ENCODE measurements around the gene RANBP17.
"Not testable (repeated sequence)": the region's sequence is repeated elsewhere in the genome, so short reads cannot be mapped to it uniquely, and the experiment has no call there.

Gene RANBP17

DNA sequence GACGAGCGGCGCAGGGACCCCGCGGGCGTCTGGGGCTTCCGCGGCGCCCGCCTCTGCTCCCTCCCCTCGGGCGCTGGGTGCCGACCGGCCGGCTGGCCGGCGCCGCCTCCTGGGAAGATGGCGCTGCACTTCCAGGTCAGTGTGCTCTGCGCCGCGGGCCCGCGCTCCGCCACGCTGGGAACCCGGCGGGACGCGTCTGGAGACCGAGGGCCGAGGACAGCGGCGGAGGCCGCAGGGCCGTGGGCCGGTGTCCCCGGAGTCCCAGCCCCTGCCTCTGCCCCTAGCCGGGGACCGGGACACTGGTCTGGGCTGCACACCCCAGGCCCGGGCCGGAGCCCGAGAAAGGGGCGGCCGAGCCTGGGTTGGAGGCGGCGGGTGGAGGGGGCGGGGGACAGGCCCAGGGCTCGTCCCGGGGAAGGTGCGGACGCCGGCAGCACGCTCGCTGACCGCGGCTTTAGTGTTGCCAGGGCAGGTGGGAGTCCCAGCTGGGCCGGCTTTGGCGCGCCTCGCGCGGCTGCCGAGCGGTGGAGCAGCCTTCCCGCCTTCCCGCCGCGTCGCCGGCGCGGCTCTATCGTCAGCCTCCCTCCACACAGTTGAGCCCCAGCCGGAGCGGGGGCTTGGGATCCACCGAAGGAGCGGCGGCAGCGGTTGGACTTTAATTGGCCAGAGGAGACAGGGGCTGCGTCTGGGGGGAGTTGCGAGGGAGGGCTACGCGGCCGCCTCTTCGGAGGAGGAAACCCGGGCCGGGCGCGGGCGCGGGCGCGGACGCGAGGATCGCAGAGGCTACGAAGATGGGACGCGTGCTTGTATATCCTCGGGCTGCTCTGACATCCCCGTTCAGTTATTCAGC is at the start of gene RANBP17:
RANBP17 (plus strand) TSS at position 102 of the 850 bp plus-strand sequence.
- DNase-seq (ENCODE audit: low read depth), result peak; percentile 65

DNA sequence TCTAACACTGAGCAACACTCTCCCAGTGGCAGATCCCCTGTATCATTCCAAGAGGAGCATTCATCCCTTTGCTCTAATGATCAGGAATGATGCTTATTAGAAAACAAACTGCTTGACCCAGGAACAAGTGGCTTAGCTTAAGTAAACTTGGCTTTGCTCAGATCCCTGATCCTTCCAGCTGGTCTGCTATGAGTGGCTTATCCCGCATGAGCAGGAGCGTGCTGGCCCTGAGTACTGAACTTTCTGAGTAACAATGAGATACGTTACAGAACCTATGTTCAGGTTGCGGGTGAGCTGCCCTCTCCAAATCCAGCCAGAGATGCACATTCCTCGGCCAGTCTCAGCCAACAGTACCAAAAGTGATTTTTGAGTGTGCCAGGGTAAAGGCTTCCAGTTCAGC is 48.6 kb upstream of the RANBP17 start:
- no peak for DNase-seq (ENCODE audit: low read depth)

DNA sequence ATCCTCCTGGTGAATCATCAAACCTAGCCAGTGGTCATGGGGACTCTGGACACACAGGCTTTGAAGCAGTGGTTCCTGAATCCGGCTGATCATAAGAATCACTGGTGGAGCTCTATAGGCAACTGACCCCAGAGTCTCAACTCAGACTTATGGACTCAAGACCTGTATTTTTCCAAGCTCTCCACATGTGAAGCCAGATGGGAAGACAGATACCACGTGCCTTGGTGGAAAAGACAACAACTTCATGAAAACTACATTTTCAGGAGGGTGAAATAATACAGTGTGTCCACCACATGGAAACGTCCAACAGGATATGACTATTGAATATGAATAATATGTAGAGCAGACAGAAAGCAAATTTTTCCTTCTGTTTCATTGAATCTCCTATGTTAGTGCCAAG is 44.6 kb upstream of the RANBP17 start:
- no peak for DNase-seq (ENCODE audit: low read depth)

DNA sequence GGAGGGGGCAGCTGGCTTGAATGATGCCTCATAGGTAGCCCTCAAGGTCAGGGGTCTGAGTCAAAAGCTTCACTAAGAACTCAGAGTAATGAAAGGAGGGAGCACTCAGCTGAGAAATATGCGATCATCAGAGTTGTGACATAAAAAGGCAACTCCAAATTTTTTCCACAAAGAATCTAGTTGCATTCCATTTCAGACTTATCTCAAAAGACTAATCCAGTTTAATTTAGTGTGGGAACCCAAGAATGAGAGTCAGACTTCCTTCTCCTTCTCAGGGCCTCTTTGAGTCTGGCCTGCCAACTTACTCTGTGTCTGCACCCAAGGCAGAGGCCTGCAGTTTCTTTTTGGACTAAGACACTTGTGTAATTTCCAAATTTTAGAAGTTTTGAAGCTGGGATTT is 43.6 kb upstream of the RANBP17 start:
- DNase-seq (ENCODE audit: low read depth), result no peak

DNA sequence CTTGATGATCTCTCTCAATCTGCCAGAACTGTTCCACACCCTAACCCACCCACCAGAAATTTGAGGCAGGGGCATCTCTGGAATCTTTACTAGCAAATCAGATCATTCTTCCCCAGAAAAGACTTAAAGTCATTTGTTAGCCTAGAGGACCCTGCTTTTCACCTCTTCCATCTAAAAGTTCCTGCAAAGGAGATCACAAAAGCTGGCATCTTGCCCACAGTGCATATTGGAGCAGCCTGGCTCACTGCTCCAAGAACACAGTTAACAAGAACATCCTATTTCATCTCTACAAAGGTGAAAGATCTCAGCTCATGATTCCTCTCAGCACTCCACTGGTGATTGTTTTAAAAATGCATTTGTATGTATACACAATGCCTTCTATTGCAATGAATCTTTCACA is 42.0 kb upstream of the RANBP17 start:
- DNase-seq (ENCODE audit: low read depth), result no peak

DNA sequence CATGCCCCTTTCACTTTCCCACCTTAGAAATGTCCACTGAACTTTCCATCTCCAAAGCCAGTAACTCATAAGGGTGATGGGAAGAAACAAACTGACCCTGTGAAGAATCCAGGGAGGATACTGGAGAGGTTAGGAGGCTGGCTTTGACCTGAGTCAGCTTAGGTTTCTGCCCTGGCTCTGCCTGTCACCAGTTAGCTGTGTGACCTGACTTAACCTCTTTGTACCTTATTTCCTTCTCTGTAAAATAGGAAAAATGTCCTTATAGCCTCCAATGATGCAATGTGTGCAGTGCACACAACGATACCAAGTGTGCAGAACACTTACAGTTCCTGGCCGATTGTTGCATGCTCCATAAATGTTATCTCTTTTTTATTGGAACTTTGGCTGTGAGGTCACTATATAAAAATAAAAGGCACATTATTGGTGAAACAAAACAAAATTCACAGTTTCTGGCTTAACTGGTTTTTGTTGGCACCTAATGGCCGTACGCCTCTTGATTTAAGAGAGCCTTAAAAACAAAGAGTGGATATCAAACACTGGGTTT is 40.5 kb upstream of the RANBP17 start:
- no peak for DNase-seq (ENCODE audit: low read depth)

DNA sequence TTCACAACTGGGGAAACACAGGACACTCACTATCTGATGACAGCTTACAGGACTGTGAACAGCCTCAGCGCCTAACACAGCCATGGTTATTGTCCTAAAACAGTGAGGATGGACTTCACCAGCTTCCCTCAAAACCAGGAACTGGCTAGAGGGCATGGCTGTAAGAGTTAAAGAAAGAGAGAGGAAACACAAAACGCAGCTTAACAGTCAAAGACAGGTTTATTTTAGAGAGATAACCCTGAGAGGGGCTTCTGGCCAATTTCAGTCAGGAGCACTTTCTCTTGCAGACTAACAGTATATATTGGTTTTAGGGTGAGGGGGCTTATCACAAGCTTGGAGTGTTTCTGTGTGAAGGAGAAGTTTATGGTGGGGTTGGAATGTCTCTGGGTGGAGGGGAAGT is 35.7 kb upstream of the RANBP17 start:
- no peak for DNase-seq (ENCODE audit: low read depth)

DNA sequence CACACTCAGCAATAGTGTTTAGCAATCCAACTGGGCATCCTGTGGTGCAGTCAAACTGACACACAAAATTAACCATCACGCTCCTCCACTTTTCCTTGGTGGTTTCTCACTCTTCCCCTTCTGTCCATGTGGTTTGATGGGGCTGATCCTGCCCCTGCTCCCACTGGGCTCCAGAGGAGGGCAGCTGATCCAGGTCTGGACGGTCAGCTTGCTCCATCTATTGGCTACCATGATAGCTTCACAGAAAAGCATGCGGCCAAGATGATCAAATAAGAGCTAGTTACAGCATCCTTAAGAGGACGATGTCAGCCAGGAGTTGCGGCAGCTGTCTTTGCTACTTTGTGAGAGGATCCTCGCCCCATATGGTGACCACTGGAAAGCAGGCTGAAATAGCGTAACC is 29.6 kb upstream of the RANBP17 start:
- DNase-seq (ENCODE audit: low read depth), result no peak

DNA sequence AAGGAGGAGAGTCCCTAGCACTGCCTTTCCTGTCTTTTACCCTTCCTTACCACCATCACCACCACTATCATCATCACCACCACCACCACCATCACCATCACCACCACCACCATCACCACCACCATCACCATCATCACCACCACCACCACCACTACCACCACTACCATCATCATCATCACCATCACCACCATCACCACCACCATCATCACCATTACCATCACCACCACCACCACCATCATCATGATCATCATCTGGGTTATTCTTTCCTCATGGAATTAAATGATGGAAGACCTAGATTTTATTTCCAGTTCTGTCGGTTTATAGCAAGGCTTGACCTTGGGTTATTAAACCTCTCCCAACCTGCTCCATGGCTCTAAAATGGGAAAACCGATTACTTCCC is 27.8 kb upstream of the RANBP17 start:
- DNase-seq (ENCODE audit: low read depth), result not testable (repeated sequence)

DNA sequence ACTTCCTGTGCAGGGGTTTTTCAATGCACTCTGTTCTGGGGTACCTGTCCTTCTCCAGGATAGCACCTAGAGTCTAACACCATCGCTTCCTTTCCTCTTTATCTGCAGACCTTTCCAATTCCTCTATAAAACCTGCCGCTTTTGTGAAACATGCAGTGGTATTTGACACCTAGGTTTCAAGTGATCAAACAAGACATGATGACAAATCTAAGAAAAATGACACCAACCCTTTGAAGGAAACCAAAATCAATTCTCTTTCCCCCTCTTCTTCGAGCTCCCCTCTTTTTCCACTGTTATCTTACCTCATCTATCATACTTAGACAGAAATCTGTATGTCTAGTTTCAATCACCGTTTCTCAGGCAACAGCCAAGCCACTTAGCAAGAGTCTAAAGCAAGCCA is 25.6 kb upstream of the RANBP17 start:
- DNase-seq (ENCODE audit: low read depth), result no peak

DNA sequence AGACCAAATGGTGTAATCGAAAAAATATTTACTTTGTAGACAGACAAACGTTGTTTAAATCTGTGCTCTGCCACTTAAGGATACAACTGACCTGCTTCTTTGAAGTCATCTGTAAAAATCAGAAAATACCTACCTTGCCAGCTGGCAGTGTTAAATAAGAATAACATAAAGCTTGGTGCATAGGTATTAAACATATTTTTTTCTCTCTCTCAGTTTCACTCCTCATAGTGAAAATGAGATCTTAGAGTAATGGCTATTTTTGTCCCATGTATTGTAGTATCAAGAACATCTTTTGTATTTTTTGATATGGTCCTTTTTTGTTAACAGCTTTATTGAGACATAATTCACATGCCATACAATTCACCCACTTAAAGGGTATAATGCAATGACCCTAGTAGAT is 17.9 kb upstream of the RANBP17 start:
- DNase-seq (ENCODE audit: low read depth), result no peak

DNA sequence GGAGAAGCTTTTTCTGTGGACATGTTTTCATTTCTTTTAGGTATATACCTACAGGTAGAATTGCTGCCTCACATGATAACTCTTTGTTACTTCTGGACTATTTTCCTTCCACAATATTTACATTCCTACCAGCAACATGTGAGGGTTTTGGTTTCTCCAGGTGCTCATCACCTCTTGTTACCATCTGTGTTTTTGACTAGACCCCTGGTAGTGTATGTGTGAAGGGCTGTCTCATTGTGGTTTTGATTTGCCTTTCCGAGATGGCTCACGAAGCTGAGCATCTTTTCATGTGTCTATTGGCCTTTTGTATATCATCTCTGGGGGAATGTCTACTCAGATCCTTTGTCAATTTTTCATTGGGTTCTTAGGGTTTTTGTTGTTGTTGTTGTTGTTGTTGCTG is 17.2 kb upstream of the RANBP17 start:
- DNase-seq (ENCODE audit: low read depth), result no peak

DNA sequence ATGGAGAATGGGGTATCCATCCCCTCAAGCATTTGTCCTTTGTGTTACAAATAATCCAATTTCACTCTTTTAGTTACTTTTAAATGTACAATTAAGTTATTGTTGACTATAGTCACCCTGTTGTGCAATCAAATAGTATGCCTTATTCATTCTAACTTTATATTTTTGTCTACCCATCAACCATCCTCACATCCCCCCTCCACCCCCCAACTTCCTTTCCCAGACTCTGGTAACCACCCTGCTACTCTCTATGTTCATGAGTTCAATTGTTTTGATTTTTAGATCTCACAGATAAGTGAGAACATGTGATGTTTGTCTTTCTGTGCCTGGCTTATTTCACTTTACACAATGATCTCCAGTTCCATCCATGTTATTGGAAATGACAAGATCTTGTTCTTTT is 15.4 kb upstream of the RANBP17 start:
- no peak for DNase-seq (ENCODE audit: low read depth)

DNA sequence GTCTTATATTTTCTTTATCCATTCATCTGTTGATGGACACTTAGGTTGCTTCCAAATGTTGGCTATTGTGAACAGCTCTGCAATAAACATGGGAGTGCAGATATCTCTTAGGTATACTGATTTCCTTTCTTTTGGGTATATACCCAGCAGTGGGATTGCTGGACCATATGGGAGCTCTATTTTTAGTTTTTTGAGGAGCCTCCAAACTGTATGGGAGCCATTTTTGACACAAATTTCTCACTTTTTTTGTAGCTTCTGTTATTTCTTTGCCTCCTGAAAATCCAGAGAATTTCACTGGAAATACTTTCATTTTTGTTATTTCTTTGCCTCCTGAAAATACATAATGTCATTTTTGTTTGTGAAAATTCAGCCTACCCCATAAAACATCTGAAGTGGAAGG is 15.0 kb upstream of the RANBP17 start:
- no peak for DNase-seq (ENCODE audit: low read depth)

DNA sequence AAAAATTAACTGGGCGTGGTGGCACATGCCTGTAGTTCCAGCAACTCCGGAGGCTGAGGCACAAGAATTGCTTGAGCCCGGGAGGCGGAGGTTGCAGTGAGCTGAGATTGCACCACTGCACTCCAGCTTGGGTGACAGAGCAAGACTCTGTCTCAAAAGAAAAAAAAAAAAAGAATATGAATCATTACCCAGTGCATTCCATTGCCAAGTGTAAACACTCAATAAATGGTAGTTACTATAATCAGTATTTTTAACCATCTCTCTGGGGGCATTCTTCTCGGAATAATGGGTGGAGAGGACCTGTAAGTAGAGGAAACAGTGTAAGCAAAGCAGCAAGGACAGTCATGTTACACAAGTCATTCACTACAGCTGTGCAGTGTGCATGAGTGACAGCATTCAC is 13.8 kb upstream of the RANBP17 start:
- DNase-seq (ENCODE audit: low read depth), result peak; percentile 15

DNA sequence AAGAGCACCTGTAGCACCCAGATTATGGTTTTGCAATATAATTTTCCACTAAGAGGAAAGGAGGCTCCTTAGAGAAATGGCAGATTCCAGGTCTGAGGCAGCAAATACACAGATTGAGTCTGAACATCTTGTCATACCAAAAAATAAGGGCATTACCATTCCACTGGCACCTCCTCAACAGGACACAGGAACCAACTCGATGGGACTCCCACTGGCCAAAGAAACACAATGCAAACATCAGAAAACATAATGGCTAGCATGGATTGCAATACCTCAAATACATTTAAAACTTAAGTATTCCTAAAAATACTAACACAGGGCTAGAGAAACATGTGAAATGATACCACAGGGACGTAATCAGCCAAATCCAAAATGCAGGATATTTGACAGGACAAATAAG is 12.4 kb upstream of the RANBP17 start:
- no peak for DNase-seq (ENCODE audit: low read depth)

DNA sequence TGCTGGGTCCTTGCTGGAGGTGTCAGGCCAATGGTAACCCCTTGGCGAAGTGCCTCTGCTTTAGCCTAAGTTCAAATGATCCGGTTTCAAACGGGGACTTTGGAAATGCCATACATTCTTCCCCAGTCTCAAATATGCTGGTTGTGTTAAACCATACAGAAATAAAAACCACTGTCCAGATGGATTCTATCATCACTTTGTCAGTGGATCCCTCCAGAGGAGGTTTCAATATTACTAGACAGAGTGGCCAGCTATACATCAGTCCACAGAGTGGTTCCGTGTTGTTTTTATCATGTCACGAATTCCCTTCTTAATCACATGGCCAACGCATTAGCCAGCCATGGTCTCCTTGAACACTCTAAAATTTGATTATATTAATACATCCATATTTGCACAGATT is 7.3 kb upstream of the RANBP17 start:
- DNase-seq (ENCODE audit: low read depth), result no peak

DNA sequence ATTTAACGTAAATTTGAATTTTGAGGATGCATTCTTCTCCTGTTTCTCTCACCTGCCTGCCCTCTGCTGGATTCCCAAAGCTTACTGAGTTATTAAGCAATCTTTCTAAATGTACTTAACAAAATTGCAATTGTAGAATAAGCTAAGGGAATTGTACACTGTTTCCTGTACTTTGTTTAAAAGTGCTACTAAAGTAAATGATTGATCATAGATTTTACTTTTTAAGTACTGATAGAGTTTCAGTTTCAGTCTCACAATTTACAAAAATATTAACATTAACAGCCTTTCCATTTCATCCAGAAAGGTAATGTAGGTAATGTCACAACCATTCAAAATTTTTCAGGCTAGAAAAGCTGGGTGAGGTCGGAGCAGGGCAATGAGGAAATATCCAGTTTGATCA is 4.8 kb upstream of the RANBP17 start:
- no peak for DNase-seq (ENCODE audit: low read depth)

DNA sequence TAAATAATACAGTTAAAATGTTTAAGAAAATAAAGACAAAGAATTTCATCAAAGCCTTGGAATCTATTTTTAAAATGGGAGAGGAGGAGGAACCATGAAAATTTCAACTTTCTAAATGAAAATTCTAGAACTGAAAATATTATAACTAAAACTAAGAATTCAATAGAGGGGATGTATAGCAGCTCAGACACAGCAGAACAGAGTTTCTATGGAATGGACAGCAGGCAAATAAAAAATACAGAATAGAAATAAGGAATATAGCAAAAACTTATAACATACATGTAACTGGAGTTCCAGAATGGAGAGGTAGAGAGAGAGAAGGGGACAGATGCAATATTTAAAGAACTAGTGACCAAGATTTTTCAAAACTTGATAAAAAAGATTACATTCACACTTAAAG is 1.4 kb upstream of the RANBP17 start:
- DNase-seq (ENCODE audit: low read depth), result no peak

DNA sequence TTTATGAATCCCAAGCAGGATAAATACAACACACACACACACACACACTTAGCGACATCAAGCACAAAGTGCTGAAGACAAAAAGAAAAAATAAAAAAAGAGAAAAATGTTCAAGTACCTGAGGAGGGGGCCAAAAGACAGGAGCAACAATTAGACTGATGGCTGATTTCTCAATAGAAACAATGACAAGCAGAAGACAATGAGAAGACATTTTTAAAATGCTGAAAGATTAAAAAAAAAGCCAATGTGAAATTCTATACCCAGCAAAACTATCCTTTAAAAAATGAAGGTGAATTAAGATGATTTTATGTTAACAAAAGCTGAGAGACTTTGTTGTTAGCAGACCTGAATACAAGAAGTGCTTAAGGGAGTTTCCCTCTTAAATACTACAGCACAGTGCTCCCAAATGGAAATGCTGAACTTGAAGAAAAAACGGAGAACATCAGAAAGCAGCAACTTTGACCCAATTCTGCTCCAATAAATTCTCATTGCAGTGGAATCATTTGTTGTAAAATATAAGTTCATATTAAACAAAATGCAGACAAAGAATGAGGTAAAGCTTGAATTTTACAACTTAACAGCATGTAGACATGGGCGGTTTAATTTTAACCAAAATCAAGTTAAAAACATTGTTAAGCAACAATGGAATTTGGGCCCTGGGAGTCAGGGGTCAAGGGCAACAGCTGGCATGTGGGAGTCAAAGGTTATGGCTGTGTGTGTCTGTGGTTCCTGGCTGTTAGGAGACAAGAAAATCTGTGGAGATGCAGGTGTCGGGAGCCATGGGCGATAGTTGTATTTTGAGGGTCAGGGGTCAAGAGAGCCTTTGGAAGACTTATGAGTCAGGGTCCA is 776 bp upstream of the RANBP17 start:
- DNase-seq (ENCODE audit: low read depth), result no peak

DNA sequence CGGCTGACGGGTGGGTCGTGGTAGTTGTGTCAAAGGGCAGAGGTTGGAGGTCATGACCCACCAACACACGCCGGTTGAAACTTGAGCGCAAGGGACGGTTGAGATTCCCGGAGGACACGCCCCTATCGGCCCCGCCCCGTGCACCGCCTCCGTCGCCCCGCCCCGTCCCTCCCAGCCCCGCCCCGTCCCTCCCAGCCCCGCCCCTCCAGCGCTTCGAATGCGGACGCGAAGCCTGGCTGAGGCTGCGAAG is 226 bp upstream of the RANBP17 start:
- no peak for DNase-seq (ENCODE audit: low read depth)

DNA sequence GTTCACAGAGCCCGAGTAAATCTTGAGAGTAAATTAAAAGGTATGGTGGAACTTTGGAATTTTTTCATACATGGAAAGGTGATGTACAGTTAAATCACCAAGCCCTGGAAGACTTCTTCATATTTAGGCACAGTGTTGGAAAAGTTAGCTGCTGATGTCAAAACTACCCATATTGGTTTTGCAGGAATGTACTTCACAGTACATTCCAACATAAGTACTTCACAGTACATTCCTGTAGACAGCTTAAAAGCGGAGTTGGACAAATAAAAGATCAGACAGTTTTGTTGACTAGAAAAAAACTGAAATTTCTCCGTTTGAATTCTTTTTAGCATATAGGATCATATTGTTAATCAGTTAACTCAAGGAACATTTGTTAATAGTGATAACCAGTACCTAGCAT is 1.8 kb downstream of the RANBP17 start:
- peak; percentile 63 for DNase-seq (ENCODE audit: low read depth)

DNA sequence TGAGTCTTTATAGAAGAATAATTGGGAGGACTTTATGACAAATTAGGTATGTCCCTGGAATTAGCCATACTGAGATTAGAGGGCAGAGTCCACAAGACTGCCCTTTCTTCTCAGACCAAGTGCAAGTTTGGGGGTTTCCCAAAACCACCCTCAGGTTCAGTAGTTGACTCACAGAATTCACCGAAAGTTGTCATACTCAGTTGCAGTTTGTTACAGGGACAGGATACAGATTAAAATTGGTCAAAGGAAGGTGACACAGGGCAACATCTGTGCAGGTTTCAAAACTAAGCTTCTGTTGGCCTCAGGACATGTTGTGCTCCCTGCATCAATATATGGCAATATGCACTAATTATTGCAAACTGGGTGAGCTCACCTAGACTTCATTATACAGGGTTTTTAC is 3.8 kb downstream of the RANBP17 start:
- no peak for DNase-seq (ENCODE audit: low read depth)

All from fibroblast of gingiva (primary cell).